NCI-H460 (cell line): Measurements from ENCODE around the gene ARSH. TPM values are rescaled to one million over a fixed set of nuclear protein-coding genes. Genes with fewer than 3 reads are reported as not detected.
"Not testable (repeated sequence)": the region's sequence is repeated elsewhere in the genome, so short reads cannot be mapped to it uniquely, and the experiment has no call there.

Experiments used
- DNase-seq: peaks from one replicate; pipeline ENCODE4 v3.0.0-alpha.2; 2016; ENCODE audit warnings: low read depth; ENCODE audit errors: extremely low read depth
- polyA plus RNA-seq: library from polyadenylated mRNA; depleted of rRNA; stranded (reverse); fragments of >200 nt; gene quantifications from 2 replicates; pipeline ENCODE4 v1.2.3, GENCODE V29; 2014; cell fraction: nucleus; rRNA removed
- total RNA-seq: library from RNA; depleted of rRNA; stranded (reverse); fragments of >200 nt; shearing (Covaris generic); gene quantifications from 2 replicates; pipeline ENCODE4 v1.2.3, GENCODE V29; 2014; rRNA removed

The ARSH gene
- not detected in 2 replicates for total RNA-seq
- not detected in 2 replicates for polyA plus RNA-seq

- no peak for DNase-seq
These were observed at the start of gene ARSH for GRCh38 chrX:3006495-3006894. ARSH (plus strand) TSS chrX:3006546; CDS start chrX:3006613, 67 bp downstream.

GRCh38 chrX:2958199-2958598 is 48.1 kb upstream of the ARSH start:
- no peak for DNase-seq

- no peak for DNase-seq
These were observed 45.4 kb upstream of the ARSH start for GRCh38 chrX:2960861-2961515.

GRCh38 chrX:2962381-2962780 is 44.0 kb upstream of the ARSH start:
- no peak for DNase-seq

GRCh38 chrX:2963449-2963848 is 42.9 kb upstream of the ARSH start:
- not testable (repeated sequence) for DNase-seq

GRCh38 chrX:2963992-2964794 is 42.2 kb upstream of the ARSH start:
- DNase-seq, result not testable (repeated sequence)

- no peak for DNase-seq
These were observed 40.4 kb upstream of the ARSH start for GRCh38 chrX:2965965-2966364.

- no peak for DNase-seq
These were observed 39.3 kb upstream of the ARSH start for GRCh38 chrX:2967012-2967411.

GRCh38 chrX:2967584-2967983 is 38.8 kb upstream of the ARSH start:
- DNase-seq, result no peak

GRCh38 chrX:2967998-2968909 is 38.1 kb upstream of the ARSH start:
- peak; percentile 17 for DNase-seq

GRCh38 chrX:2969021-2969420 is 37.3 kb upstream of the ARSH start:
- no peak for DNase-seq

- no peak for DNase-seq
These were observed 34.0 kb upstream of the ARSH start for GRCh38 chrX:2972391-2972790.

GRCh38 chrX:2974961-2975360 is 31.4 kb upstream of the ARSH start:
- DNase-seq, result no peak

- DNase-seq, result not testable (repeated sequence)
These were observed 27.7 kb upstream of the ARSH start for GRCh38 chrX:2978639-2979038.

- DNase-seq, result no peak
These were observed 22.0 kb upstream of the ARSH start for GRCh38 chrX:2984342-2984741.

- no peak for DNase-seq
These were observed 16.8 kb upstream of the ARSH start for GRCh38 chrX:2989565-2989964.

- no peak for DNase-seq
These were observed 4.2 kb downstream of the ARSH start for GRCh38 chrX:3010532-3010931.

GRCh38 chrX:3017492-3017891 is 11.1 kb downstream of the ARSH start:
- no peak for DNase-seq

GRCh38 chrX:3024176-3024575 is 17.8 kb downstream of the ARSH start:
- no peak for DNase-seq

GRCh38 chrX:3026074-3026815 is 19.9 kb downstream of the ARSH start:
- no peak for DNase-seq
